SW480 (cell line): ENCODE measurements around the gene EFCAB14.
"Not testable (repeated sequence)": the region's sequence is repeated elsewhere in the genome, so short reads cannot be mapped to it uniquely, and the experiment has no call there.

ENCODE experiments used
- DNase-seq: peaks from one replicate; pipeline ENCODE4 v3.0.0-alpha.2; 2016; ENCODE audit warnings: low spot score

EFCAB14 gene, protein sequence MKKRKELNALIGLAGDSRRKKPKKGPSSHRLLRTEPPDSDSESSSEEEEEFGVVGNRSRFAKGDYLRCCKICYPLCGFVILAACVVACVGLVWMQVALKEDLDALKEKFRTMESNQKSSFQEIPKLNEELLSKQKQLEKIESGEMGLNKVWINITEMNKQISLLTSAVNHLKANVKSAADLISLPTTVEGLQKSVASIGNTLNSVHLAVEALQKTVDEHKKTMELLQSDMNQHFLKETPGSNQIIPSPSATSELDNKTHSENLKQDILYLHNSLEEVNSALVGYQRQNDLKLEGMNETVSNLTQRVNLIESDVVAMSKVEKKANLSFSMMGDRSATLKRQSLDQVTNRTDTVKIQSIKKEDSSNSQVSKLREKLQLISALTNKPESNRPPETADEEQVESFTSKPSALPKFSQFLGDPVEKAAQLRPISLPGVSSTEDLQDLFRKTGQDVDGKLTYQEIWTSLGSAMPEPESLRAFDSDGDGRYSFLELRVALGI

DNA sequence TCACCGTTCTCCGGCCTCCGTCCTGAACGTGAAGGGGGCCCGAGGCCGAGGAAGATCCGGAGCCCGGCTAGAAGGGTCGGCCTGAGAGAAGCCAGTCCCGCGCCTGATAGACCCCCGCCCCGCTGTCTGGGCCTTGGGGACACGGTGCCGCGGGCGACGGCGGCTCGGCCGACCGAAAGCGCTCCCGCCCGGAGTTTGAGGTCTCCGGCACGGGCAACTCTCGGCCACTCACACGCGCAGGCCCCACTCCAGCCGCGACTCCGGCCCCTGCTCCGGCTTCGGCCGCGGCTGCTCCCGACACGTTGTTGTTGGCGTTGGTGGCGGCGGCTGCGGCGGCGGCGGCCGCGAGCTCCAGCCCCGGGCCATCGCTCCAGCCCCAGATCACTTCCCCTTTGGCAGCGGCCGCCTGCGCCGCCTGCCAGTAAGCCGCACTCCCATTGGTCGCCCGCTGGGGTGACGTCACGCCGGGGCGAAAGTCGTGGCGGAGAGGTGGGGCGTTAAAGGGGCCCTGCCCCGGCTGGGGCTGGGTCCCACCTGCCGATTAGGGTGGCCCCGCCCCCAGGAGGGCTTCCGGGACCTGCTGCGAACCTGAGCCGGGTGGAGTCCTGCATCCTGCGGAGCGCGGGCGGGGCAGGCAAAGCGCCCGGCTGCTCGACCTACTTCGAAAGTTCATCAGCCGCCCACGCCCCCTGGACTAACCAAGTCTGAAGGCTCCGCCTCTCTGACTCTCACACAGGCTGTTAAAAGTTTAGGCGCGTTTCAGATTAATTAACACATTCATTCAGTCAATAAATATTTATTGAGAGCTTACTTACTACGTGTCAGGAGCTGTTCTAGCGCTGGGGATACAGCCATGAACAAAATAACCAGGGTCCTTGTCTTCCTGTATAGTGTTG, at the start of gene EFCAB14:
TSS of gene EFCAB14 (minus strand) at position 388 of the 896 bp plus-strand sequence. CDS start 1,027 bp downstream, outside the sequence.
- DNase-seq = peak; percentile 96

DNA sequence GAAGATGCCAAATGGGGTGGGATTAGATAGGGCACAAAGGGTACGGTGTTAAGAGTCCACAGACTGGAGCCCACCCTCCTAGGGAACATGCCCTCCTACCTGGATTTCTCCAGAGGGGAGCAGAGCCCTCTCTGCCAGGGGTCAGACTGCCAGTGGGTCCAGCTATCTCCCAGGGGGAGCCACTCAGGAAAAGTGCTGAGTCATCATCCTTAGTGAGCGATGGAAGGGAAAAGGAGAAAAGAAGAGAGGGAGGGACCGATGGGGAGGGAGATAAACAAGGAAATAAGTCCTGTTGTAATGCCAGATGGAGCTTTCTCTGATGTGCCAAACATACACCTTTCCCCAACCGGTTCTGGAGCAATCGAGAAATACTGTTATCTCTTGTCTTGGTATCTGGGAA, 49.5 kb upstream of the EFCAB14 start:
- no peak for DNase-seq

DNA sequence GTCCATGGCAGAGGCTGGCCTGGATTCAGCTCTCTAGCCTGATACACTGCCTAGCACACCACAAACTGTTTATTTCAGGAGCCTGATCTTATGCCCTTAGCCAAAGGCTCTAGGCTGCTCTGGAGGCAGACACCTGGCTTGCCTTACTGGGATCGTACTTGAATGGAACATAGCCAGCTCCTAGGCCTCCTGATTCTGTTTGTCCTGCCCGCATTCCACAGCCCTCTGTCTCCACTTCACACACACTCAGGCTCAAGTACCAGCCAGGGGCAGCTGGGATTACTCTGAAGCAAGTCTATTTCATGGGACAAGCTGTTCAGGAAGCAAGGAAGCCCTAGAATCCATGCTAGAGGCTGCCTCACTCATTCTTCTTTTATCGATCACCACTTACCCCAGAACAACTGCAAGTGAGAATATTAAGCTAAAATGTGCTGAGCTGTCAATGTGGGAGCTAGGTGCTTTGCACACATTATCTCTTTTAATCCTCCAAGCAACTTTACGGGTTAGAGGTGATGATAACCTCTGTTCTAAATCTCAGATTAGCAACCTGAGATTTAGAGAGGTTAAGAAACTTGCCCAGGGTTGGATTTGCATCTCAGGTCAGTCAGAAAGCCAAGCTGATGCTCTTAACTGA, 48.9 kb upstream of the EFCAB14 start:
- no peak for DNase-seq

DNA sequence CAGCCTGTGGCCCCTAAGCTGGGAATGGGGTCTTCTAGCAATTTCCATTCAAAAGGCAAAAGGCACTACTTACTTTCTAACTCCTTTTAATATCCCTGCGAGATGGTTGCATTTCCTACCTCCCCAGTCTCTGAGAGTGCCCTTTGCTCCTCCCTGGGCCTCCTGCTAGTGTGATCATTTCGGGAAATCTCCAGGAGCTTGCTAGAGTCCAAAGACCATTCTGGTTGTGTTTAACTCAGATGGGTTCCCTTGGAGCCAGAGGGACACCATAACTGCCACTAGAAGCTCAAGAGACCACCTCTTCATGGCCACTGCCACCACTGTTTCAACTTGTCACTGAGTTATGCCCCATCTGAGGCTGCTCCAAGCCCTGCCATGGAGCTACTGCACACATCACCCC, 45.5 kb upstream of the EFCAB14 start:
- DNase-seq = no peak

DNA sequence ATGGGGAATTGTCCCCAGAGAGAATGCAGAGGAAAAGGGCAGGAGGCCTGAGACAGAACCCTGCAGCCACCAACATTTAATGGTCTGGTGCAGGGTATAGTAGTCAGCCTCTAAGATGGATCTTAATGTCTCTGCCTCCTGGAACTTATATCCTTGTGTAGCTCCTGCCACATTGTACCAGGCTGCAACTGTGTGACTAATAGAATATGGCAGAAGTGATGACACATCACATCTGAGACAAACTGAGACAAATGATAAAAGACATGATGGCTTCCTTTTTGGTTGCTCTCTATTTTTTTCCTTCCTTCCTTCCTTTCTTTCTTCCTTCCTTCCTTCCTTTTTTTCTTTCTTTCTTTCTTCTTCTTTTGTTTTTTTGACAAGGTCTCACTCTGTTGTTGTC, 42.8 kb upstream of the EFCAB14 start:
- no peak for DNase-seq

DNA sequence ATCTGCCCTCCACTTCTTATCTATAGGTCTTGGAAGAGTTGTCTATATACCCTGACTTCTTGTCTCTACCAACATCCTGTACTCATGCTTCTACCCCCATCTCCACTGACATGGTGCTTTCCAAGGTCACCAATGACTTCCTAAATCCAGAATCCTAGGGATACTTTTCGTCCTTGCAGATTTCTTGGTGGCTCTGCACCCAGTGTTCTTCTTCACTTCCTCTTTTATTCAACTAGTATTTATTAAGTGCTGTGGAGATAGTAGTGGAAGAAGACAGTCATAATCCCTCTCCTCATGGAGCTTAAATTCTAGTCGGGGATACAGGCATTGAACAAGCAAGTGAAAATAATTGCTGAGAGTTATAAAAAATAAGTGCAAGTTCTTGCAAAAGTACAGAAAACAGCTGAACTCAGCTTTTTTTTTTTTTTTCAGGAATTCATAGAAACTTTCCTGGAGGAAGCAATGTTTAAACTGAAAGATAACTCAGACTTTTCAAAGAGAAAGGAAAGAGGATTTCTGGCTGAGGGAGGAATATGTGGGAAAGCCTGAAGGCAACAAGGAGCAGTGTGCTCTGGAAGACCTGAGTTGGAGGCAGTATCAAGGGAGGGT, 41.7 kb upstream of the EFCAB14 start:
- DNase-seq = no peak

DNA sequence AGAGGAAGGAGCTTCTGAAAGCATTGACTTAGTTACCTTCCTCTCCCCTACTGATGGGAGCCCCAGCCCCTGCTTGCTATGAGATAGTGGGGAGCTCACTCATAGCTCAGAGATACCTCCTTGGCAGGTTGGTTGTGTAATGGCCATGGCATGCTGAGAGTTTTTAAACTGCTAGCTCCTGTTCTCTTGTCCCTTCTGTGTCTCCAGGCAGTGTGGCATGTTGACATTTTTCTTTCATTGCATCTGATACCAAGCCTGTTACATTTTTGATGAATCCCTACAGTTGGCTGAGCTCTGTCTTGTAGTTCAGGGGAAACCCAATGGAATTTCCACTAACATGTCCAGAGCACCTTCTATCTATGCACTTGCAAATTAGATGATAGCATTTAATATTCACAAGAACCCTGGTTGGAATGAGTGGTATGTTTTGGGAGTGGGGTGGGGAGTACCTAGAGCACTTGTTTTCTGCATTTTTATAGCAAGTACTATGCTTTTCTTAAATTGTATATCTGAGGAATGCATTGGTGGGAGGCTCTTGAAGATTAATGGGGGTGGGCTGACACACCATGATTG, 39.1 kb upstream of the EFCAB14 start:
- no peak for DNase-seq

DNA sequence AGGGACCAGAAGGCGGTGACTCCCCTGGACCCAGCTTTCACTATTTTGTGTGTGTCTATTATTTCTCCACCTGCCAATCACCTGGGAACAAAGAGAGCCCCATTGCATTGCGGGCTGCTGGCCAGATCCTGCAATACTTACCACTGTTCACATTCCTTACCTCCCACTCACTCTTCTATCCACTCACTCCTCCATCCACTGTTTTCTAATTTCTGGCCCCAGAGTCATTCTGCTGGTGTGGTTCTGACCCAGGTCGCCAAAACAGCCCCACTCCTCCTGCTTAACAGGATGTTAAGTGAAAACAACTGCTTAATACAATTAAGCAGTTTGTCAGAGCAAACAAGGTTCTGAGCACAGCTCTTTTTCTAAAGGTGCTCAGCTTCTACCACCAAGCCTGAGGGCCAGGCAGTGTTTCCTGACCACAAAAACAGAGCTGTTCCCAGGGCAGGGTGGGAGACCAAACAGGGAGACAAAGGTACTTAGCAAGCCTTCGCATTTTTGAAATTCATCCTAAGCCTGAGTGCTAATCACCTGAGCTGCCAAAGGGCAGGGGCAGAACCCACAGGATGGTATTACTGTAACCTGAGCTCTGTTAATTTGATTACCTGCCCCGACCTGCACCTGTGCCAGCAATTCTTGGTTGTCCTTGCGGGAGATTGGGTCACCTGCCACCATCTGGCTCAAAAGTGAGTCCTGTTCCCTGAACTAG, 38.5 kb upstream of the EFCAB14 start:
- DNase-seq = peak; percentile 90

DNA sequence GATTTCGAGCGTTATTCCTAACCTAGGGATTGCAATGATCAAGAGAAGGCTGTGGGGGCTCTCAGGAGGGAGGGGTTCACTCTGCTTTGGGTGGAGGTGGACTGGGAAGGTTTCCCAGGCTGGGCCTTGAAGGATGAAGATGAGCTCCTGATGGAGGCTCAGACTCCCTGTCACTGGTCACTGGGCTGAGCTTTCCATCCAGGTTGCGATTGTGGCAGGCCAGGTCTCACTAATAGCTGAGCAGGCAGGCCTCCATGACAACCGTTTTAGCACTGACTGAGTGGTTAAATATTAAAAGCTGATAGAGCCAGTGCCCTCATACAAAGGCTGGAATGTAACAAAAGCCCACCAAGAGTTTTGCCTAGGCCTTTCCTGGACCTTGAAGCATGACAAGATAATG, 36.2 kb upstream of the EFCAB14 start:
- no peak for DNase-seq

DNA sequence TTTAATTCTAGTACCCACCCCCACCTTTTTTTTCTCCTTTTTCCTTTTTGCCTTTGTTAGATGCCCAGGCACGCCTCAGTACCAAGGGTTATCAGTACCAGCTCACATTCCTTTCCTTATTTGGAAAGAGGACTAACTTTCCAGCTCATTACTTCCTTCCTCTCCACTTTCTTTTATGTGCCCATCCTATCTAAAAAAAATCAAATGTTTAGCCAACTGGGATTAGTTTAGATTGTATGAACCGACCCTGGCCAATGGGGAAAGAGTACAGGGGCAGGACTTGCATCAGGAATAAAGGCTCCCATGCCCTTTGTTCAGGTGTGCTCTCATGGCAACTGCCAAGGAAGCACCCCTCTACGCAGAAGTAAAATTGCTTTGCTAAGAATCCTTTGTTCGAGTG, 35.8 kb upstream of the EFCAB14 start:
- peak; percentile 48 for DNase-seq

DNA sequence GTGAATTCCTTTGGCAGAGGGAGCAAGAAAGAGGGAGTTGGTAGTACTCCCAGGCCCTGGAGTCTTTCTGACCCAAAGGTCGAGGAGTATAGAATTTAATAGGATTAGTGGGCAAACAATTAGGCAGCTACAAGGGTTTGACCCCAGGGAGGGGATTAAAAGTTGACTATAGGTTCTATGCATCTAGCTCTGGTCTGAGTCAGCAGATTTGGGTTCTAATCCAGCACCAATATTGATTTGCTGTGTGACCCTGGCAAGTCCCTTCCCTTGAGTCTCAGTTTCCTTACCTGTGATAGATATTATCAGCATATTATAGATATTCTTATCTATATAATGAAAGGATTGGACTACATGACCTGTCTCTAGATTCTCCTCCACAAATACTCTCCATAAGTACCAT, 35.1 kb upstream of the EFCAB14 start:
- DNase-seq = no peak

DNA sequence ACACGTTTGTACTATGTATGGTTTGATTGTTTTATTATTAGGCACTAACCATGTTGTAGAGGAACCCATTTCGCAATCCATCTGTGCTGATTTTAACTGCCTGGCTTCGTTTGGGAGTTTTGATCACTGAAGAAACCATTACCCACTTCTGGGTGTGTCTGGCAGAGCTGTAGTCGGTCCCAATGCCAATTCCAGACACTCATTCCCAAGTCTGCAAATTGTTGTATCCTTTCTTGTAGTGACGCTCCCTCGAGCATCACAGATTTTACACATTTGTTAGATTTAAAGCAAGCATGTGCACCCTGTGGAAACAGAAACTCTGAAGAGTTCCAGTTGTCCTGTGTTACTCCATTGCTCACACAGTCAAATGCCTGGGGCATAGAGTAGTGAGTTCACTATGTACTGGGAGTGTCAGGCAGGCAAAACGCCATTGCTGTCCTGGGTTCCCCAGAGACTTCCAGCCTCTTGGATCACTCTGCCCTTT, 31.0 kb upstream of the EFCAB14 start:
- DNase-seq = no peak

DNA sequence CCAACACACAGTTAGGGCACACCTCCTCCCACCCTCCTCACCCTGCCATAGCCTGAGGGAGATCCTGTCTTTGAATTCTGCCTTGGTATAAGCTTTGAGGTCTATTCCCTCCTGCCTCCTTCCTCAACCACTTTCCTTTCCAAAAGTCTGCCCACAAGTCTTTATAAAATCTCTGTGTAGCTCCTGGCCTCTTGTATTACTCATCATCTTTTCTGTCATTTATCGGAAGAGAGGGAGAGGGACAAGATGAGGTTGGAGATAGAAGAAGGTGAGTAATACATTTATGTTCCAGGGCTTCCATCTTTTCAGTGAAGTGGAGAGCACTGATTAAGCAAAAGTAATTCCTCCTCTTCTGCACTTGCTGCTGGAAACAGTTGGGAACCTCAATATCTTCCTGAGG, 30.5 kb upstream of the EFCAB14 start:
- DNase-seq = no peak

DNA sequence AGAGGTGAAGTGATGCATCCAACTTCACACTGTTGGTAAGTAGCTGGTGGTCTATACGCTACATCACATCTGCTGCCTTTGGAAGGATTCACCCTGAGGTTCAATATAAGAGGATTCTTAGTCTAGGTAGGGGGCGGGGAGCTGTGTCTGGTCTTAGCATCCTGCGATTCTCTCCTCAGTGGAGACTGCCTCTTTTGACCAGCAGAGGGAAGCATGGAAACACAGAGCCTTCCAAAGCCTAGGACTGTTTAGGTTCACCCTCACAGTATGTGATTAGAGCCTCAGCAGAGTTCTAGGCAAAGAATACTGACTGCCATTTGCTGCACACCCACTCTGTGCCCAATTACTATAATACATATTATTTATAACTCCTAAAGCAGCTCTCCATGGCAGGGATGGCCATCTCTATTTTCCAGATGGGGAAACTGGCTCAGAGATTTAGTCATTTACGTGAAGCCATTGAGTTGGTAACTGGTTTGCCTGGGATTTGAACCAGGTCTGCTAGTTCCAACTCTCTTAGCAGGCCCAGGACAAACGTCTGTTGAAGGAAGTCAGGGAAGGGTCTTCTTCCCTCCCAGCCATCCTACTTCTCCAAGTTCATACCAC, 28.9 kb upstream of the EFCAB14 start:
- peak; percentile 58 for DNase-seq

DNA sequence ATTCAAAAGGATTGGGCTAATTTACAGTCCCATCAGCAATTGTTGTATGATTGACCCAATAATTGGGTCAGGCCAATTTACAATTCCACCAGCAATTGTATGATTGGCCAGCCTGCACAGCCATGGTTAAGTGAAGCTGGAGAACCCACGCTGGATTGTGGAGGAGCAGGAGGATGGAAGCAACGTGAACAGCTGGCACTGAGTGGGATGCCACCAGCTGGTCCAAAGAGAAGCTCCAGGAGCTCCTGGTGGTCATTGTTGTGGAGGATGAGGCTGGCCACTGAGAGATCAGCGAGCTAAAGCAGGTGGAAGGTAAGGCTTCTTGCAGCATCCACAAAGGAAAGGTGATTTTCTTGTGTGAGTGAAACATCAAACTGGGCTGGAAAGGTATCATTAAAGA, 23.2 kb upstream of the EFCAB14 start:
- DNase-seq = no peak

DNA sequence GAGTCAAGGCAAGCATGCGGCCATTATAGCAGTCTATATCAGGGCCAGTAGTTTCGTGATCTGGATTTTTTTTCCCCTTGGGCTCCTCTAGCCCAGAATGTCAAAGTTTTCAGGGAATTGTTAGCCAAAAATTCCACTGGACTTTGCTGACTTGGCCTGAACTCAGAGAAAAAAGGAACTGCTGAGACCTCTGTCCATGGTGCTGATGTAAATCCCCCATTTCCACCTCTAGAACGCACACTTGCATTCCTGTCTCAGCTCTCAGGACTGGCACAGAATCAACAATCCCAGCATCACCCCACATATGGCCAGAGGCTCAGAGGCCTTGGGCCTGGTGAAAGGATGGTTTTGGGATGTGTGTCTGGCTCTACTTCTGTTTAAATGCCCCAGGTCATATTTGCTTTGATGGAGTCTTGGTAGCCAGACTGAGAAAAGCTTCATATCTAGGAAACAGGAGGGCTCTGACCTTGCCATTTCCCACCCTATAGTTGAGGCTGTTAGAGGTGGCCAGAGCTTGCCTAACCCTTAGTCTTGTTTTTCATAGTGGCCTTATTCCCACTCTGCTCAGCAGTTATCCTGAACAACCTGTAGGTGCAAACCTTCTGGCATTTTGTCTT, 16.9 kb upstream of the EFCAB14 start:
- peak; percentile 41 for DNase-seq

DNA sequence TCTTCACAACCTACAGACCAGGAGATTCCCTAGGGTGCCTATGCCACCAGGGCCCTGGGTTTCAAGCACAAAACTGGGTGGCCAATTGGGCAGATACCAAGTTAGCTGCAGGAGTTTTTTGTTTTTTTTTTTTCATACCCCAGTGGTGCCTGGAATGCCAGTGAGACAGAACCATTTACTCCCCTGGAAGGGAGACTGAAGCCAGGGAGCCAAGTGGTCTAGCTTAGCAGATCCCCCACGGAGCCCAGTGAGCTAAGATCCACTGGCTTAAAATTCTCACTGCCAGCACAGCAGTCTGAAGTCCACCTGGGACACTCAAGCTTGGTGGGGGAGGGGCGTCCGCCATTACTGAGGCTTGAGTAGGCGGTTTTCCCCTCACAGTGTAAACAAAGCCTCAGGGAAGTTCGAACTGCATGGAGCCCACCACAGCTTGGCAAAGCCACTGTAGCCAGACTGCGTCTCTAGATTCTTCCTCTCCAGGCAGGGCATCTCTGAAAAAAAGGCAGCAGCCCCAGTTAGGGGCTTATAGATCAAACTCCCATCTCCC, 9.5 kb upstream of the EFCAB14 start:
- DNase-seq = not testable (repeated sequence)

DNA sequence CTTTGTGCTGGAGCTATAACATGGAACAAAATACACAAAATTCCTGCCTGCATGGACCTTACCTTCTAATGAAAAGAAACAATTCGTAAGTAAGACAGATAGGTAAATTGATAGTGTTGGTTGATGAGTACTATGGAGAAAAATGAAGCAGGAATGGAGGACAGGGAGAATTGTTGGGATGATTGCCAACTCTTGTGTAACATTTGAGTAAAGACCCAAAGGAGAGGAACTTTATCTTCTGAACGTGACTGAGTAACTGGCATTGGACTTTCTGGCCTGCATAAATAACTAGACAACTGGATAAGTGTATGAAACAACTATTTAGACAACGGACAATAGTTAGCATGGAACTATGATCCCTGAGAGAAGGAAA, 6.8 kb upstream of the EFCAB14 start:
- DNase-seq = no peak

DNA sequence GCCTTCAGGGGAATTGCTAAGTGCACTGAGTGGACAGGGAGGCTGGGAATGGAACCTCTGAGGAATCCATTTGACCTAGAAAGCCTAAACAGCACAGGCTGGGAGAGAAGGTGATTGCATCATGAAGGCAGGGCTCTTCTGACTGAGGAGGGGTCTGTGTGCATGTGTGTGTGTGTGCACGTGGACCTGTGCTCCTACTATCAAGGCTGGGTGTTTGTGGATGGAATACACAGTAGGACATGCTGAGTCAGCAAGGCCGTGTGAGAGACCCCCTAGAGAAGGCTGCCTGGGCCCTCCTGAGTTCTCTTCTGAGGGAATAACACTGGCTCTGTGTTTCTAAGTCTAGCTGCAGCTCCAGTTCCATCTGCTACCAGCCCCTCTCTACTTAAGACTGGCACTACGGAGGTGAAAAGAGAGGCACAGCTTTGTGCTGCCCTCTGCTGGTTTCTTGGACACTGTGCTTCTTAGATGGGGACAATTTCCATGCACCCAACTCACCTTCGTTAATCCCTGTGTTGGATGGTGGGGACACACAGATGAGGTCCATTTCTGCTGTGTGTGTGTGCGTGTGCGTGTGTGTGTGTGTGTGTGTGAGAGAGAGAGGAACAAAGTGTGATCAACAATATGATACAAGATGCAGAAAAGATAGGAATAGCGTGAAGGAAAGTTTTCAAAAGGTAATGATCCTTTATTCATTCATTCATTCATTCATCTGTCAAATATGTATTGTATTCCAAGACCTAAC, 6.2 kb upstream of the EFCAB14 start:
- peak; percentile 75 for DNase-seq
